GM19240 (cell line): ENCODE data around the gene STIM1.
"Not testable (repeated sequence)": the region's sequence is repeated elsewhere in the genome, so short reads cannot be mapped to it uniquely, and the experiment has no call there.

Experiments used
- DNase-seq: peaks from one replicate; pipeline ENCODE4 v3.0.0; 2011; ENCODE audit warnings: low spot score; ENCODE audit not compliant: insufficient read length

STIM1 gene

DNA sequence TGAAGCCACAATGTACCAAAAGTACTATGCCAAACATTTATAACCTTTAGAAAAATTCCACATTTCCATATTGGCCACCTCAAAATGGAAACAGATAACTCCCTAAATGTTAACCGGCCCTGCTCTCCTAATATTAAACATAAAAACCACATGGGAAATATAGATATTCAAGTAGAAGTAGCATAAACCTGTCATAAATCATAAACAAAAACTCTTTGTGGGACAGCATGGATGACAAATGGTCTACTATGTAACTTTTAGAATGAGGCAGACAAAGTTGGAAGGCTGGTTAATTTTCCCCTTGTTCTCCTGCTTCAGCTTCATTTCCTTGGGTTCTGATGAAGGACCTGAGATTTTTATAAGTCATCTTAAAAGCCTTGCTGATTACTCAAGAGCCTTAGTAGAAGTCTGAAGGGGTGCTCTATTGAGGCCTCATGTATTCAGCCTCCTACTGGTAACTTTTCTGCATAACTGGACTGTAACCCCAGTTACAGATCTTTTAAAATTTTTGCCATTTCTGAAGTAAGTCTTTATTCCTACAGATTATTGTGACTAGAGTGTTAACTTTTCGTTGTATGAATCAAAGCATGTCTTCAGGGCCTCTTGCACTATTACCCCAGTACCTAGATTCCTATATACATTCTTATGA, 116.4 kb downstream of the STIM1 start:
- DNase-seq = no peak

DNA sequence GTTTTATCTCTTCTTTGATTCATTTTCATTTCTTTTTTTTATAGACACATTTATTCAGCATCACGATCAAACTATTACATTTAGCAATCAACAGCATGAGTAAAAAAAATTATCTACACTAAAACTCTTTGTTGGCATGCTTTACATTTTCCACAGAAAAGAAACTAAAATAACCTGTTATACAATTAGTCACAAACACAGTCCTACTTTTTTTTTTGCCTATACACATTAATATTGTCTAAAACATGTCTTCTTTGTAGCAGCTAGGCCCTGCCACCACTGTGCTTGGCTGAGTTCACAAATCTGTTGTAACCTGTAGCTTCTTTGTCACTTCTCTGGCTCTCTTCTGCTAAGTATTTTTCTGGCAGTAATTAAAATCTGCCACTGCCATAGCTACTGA, 117.0 kb downstream of the STIM1 start:
- no peak for DNase-seq

DNA sequence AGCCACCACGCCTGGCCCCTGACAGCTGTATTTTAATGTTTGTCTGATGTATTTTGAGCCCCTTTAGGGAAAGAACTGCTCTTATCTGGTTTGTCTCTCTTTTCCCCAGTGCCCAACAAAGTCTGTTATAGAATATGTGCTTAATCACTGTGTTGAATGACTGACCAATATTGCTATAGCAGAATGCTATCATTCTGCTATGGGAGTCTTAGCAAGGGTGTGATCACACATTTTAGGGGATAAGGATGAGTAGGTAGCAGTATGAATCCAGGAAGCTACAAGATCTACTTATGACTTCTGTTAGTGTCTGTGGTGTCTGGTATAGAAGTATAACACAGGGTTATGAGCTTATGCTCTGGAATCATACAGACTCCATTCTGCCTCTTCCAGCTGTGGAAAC, 121.6 kb downstream of the STIM1 start:
- DNase-seq = no peak

DNA sequence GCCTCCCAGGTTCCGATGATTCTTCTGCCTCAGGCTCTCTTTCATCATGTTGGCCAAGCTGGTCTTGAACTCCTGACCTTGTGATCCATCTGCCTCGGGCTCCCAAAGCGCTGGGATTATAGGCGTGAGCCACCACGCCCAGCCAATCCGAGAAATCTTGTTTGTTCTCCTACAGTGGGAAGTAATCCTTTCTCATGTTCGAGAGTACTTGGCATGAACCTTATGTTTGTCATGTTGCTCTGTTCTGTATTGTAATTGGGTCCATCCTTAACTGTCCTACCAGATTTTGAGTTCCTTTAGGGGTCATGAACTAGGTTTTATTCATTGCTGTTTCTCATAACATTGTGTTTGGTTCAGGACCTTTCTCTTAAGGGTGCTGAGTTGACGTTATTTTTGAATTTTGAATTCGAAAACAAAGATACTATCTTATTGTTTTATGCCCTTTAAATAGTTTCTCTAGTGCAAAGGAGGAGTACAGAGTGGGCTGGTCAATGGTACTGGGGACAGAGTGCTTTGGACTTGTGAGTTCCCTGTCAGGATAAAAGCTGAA, 125.7 kb downstream of the STIM1 start:
- DNase-seq = no peak

DNA sequence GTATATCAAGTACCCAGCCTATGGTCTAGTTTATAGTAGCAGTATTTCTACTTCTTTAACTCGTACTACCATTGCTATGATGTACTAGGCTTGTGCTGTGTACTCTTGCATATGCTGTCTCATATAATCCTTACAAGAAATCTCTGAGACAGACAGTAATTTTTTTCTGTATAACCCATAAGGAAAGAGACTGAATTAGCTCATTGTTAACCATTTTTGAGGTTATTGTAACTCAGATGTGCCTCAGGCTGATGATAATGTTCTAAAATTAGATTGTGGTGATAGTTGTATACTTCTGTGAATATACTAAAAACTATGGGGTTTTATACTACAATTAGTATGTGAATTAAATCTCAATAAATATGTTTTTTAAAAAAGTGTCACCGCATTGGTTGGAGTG, 127.0 kb downstream of the STIM1 start:
- no peak for DNase-seq

DNA sequence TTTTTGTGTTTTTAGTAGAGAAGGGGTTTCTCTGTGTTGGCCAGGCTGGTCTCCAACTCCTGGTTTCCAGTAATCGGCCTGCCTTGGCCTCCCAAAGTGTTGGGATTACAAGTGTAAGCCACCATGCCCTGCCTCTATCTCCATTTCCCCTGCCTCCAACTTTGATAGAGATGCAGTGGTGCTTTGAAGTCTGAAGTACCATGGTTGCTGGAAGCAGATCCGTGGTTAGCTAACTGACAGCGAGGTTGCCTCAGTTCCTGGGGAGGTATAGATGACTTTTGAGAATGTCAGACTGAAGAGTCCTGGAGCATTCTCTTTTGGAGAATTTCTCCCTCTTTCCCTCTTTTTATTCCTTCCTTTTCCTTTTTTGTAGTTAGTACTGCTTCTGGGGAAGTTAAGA, 127.6 kb downstream of the STIM1 start:
- DNase-seq = no peak

DNA sequence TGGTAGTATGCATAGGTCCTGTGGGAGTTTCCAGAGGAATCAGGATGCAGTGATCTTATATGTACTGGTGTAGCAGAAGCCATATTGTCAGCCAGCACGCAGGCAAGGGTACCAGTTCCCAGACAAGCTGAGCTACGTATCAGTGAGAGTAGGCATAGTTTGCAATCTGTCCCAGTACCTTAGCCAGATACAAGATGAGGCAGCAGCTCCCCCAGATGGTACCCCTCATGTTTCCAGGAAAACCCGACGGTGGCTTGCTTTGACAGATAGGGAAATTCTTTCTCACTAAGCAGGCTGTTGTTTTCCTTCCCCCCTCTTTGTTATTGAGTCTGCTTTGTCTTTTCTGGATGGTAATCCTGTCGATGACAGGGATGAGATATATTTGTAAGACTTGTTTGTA, 129.4 kb downstream of the STIM1 start:
- no peak for DNase-seq

DNA sequence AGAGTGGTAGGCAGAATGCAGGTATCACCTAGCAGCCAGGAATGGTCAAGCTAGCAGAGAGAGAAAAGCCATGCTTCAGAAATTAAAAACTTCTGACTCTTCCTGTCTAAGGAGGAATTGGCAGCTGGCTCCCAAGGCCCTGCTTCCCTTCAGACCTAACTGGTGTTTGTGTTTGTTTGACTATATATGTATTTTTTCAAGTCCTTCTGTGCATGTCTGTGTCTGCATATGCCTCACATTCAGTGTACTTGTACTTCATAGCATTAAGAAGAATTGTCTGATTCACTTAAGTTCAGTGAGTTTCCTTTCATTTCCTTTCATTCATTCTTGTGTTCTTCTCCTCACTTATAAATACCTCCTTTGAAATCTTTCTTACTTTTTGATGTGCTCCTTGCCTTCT, 130.2 kb downstream of the STIM1 start:
- DNase-seq = no peak

DNA sequence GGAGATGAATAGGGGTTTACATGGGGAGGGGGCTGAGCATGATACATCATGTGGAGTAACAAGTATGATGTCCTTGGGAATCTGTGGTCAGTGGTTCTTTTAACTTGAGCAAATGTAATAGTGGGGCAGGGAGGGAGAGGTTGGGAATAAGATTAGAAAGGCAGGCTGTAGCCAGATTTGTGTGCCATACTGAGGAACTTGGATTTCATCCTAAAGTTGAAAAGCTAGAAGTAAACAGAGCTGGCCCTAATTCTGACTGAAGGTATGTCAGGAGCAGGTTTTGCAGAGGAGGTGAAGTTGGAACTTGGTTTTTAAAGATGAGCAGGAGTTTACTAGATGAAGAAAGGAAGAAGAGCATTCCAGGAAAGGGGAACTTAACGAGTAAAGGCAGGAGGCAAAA, 130.8 kb downstream of the STIM1 start:
- no peak for DNase-seq

DNA sequence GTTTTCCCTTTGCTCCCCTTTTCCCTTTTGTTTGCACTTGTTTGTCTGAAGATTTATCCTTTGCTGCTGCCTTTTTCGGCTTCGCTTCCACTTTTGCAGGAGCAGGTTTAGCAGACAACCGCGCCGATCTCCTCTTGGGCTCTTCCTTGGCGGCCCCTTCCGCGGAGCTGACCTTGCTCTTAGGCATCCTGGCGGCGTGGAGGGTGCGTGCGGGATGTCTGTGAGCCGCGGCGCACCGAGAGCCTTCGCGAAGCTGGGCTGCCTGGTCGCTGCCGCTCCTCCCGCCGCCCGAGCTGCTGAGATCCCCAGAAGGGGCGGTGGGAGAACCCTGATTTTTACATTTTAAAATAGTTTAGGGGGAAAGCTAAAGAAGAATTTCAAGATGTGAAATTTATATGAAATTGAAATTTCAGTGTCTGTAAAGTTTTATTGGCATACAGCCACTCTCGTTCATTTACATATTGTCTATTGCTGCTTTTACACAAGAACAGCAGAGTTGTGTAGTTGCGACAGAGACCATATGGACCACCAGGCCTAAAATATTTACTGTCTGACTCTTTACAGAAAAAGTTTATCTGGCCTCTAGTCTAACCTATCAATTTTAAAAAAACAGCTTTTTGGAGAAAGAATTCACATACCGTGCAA, 133.9 kb downstream of the STIM1 start:
- no peak for DNase-seq

DNA sequence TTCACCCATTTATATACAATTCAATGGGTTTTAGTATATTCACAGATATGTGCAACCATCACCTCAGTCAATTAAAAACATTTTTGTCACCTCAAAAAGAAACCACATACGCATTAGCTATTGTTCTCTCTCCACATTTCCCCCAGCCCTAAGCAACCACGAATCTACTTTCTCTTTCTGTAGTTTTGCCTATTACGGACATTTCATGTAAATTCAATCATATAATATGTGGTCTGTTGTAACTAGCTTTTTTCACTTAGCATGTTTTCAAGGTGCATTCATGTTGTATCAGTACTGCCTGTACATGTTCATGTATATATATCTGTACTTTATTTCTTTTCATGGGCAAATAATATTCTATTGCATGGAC, 134.4 kb downstream of the STIM1 start:
- no peak for DNase-seq

DNA sequence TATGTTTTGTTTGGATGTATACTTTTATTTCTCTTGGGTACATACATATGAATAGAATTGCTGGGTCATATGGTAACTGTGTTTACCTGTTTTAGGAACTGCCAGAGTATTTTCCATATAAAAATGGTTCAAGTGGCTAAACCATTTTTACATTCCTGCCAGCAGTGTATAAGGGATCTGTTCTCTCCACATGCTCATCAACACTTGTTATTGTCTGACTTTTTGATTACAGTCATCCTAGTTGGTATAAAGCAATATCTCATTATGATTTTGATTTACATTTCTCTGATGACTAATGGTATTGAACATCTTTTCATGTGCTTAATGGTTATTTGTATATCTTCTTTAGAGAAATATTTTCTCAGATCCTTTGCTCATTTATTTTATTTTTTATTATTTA, 134.9 kb downstream of the STIM1 start:
- no peak for DNase-seq

DNA sequence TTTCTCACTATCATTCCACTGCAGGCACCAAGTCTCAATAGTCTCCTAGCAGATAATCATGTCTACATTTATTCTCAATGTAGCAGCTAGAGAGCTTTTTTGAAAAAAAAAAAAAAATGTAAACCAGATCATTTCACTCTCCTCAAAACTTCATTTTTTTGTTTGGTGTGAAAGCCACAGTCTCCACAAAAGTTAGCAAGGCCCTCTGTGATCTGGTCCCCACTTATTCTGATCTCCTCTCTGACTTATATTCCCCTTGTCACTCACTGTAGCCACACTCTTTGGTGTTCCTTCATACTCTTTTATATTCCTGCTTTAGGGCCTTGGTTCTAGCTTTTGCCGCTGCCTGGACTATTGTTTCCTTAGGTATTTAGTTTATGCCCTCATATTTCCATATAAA, 137.5 kb downstream of the STIM1 start:
- DNase-seq = no peak

DNA sequence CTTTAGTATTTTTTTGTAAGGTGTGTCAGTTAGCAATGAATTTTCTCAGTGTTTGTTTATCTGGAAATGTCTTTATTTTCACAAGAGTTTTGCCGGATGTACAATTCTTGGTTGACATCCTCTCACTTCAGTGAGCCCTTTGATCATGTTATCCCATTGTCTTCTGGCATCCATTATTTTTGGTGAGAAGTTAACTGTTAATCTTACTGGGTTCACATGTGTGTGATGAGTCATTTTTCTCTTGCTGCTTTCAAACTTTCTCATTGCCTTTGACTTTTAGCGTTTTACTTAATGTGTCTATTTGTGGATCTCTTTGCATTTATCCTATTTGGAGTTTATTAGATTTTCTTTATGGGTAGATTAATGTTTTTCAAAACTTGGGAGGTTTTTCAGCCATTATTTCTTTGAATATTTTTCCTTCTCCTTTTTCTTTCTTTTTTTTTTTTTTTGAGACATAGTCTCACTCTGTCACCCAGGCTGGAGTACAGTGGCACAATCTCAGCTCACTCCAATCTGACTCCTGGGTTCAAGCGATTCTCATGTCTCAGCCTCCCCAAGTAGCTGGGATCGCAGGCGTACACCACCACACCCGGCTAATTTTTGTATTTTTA, 138.7 kb downstream of the STIM1 start:
- no peak for DNase-seq

DNA sequence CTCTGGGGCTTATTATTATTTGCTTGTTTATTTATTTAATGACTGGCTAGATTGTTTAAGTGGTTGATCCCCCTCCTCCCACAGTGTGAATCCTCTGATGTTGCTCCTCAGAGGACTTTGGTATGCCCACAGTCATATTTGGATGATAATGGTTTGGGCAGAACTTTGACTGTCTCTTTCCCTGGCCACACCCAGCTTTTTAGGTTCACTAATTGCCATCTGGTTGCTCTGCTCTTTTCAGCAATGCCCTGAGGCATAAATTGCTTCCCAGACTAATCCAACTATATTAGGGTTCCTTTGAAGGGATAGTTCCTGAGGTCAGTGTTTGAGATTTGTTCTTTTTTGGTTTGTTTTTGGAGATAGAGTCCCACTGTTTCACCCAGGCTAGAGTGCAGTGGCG, 139.8 kb downstream of the STIM1 start:
- no peak for DNase-seq

DNA sequence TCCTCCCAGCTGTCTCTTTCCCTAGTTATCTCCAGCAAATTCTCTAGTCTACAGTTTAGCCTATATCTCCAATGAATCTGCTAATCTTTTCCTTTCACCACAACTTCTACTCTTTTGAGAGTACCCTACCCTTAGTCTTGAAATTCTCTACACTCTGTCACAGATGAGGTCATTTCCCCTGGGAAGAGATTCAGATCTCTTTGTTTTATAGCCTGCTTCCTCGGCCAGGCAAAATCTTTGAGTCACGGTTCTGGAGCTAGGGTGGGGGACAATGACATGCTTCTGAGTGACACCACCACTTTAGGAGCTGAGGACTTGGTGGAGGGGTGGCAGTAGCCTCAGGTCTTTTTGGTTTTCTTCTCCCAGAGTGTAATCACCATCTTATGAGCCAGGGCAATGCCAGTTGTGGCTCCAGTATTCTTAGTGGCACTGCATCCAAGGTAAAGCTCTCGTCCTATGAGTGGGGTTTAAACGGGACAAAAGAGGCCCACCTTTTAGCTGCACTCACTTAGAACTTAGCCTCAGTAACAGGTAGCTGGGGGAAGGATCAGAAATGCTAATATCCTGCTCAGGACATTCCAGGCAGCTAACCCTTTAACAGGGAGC, 140.6 kb downstream of the STIM1 start:
- no peak for DNase-seq

DNA sequence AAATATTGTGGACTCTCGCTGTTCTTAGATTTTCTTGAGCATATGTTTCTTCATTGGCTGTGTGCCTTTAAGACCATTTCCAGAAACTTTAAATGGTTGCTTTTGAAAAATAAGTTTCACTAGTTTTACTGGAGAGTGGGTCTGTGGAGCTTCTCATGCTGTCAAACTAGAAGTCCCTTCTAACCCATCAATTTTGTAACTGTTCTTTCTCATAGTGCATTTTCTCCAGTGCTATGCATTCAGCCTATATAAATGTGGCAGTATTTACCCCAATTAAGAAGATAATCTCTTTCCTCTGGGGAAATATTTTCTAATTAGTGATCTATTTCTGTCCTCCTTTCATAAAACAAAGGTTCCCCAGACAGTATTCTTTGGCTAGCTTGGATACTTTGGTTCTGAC, 141.2 kb downstream of the STIM1 start:
- no peak for DNase-seq

DNA sequence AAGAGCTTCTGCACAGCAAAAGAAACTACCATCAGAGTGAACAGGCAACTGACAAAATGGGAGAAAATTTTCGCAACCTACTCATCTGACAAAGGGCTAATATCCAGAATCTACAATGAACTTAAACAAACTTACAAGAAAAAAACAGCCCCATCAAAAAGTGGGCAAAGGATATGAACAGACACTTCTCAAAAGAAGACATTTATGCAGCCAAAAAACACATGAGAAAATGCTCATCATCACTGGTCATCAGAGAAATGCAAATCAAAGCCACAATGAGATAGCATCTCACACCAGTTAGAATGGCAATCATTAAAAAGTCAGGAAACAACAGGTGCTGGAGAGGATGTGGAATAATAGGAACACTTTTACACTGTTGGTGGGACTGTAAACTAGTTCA, 149.3 kb downstream of the STIM1 start:
- not testable (repeated sequence) for DNase-seq

DNA sequence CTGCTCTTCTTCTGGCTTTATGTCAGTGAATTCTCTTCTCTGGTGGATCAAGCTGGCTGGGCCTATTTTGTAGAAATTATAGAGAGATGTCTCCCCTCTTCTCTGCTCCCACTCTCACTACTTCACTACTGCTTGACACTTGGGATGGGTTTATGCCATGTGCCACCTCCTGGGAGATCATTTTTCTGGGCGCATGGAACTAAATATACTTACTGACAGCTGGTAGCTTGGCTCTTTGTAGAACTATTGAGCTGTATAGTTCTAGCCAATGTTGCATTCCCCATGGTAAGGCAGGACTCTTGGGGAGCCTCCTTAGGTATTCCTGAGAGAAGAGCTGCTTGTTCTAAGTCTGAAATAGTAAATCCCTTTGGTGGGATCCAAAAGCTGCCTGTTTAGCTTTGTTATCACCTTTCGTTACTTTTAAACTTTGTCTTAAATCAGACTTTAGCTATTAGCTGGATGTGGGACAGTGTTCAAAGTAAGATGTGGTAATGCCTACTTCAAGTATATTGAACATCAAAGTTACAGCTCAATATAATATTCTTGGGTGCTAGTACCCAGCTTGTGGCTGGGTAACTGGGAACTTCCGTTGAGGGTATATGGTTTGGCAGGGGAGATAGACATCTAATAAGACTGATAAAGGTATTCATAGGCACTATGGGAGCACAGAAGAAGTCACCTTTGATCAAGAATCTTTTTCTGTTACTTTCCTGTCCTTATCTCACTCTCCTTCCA, 151.6 kb downstream of the STIM1 start:
- DNase-seq = no peak

DNA sequence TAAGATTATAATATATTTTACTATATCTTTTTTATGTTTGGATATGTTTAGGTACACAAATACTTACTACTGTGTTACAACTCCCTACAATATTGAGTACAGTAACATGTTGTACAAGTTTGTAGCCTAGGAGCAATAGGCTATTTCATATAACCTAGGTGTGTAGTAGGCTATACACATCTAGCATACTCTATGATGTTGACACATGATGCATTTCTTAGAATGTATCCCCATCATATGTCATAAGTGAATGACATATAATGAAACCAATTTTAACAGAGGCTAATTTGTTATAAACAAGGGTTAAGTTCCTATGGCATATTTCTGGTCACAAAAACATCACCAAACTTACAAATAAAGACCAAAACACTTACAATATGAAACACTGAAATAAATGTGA, 152.7 kb downstream of the STIM1 start:
- no peak for DNase-seq

DNA sequence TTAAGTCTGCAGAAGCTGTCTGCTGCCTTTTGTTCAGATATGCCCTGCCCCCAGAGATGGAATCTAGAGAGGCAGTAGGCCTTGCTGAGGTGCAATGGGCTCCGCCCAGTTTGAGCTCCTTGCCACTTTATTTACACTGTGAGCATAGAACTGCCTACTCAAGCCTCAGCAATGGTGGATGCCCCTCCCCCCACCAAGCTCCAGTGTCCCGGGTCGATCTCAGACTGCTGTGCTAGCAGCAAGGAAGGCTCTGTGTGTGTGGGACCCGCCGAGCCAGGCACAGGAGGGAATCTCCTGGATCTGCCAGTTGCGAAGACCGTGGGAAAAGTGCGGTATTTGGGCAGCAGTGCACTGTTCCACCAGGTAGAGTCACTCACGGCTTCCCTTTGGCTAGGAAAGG, 161.1 kb downstream of the STIM1 start:
- not testable (repeated sequence) for DNase-seq

DNA sequence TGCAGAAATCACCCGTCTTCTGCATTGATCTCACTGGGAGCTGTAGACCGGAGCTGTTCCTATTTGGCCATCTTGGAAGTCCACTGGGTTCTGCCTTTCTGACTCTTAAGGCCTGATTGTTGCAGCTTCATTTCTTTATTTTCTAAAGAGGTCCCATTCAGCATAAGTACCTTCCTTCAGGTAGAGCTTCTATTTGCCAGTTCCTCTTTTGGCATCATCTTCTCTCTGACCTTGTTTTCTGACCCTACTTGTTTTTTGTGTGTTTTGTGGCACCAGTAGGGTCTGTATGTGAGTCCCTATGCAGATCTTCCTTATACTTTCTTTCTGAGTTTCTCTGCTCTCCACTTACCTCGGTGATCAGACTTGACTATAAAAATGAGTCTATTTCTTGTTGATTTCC, 161.7 kb downstream of the STIM1 start:
- DNase-seq = no peak
